H1 (cell line): ENCODE data around the gene FUT2. TPM values are rescaled to one million over a fixed set of nuclear protein-coding genes. Genes with fewer than 3 reads are reported as not detected.

Experiments
- CTCF ChIA-PET: fragments of 300-600 bp; sonication (Branson Sonifier 250); formaldehyde crosslinking; loops from one replicate; lab custom pipeline; 2021; ENCODE audit not compliant: partially characterized antibody; lab: Charles Lee
- POLR2A ChIA-PET: fragments of 300-600 bp; sonication (Branson Sonifier 250); formaldehyde crosslinking; loops from one replicate; lab custom pipeline; 2021; ENCODE audit warnings: inconsistent platforms; ENCODE audit not compliant: partially characterized antibody; lab: Charles Lee
- DNase-seq, 2 experiments: peaks; one replicate each; pipeline versions ENCODE4 v3.0.0 to v3.0.0-alpha.2; 2010 to 2022; ENCODE audit warnings: low spot score in 2 of 2, low read depth in 1 of 2, mixed read lengths in 1 of 2
- FAIRE-seq: peaks from 2 replicates; lab custom pipeline; 2011; peaks lifted over from hg19 to GRCh38; lab: Jason Lieb, UNC
- H2AFZ ChIP-seq: 2 replicates; pipeline ENCODE4 v1.8.1; 2012; ENCODE audit warnings: low read length, inconsistent platforms
- H2AK5ac ChIP-seq: 2 replicates; pipeline ENCODE4 v1.6.1; 2013; ENCODE audit warnings: low read depth, low read length
- H2BK120ac ChIP-seq: replicated peaks from 2 replicates; pipeline ENCODE3; 2013; ENCODE audit warnings: low read depth, low read length, inconsistent platforms
- H2BK12ac ChIP-seq: 2 replicates; pipeline ENCODE4 v1.6.1; 2013; ENCODE audit warnings: low read depth, low read length
- H2BK15ac ChIP-seq: 2 replicates; pipeline ENCODE4 v1.6.1; 2013; ENCODE audit warnings: low read length
- H2BK20ac ChIP-seq: 2 replicates; pipeline ENCODE4 v1.6.1; 2013; ENCODE audit warnings: low read length
- H2BK5ac ChIP-seq: 2 replicates; pipeline ENCODE4 v1.6.1; 2013; ENCODE audit warnings: low read depth, low read length
- H3K14ac ChIP-seq: 2 replicates; pipeline ENCODE4 v1.6.1; 2013; ENCODE audit warnings: inconsistent platforms; ENCODE audit not compliant: insufficient read length
- H3K18ac ChIP-seq: 2 replicates; pipeline ENCODE4 v1.6.1; 2013; ENCODE audit warnings: low read length; ENCODE audit errors: extremely low read depth
- H3K23ac ChIP-seq: 2 replicates; pipeline ENCODE4 v1.6.1; 2013; ENCODE audit warnings: inconsistent platforms; ENCODE audit not compliant: insufficient read length
- H3K23me2 ChIP-seq: 2 replicates; pipeline ENCODE4 v1.6.1; 2013; ENCODE audit warnings: low read depth, low read length
- H3K27ac ChIP-seq: 2 replicates; pipeline ENCODE4 v1.6.1; 2011; ENCODE audit warnings: low read depth, low read length, inconsistent platforms
- H3K27me3 ChIP-seq, 4 experiments: replicated peaks in 1 of 4; 1 replicate in 1 of 4; 2 replicates in 3 of 4; pipeline versions ENCODE4 v1.6.1 to v1.8.1; 2011 to 2013; ENCODE audit warnings: low read length in 3 of 4, mild to moderate bottlenecking in 3 of 4, inconsistent platforms in 2 of 4, mixed read lengths in 2 of 4, moderate library complexity in 1 of 4; ENCODE audit not compliant: control insufficient read depth in 3 of 4, insufficient read depth in 3 of 4; ENCODE audit errors: extremely low read depth in 1 of 4
- H3K36me3 ChIP-seq, 4 experiments: 2 replicates each; pipeline versions ENCODE4 v1.6.1 to v1.8.1; 2011 to 2013; ENCODE audit warnings: mild to moderate bottlenecking in 4 of 4, low read length in 3 of 4, moderate library complexity in 2 of 4, control low read depth in 1 of 4, inconsistent platforms in 1 of 4; ENCODE audit not compliant: insufficient read depth in 4 of 4, control insufficient read depth in 2 of 4
- H3K4ac ChIP-seq: replicated peaks from 2 replicates; pipeline ENCODE3; 2013; ENCODE audit warnings: low read length, low read depth, mixed read lengths, inconsistent platforms; ENCODE audit not compliant: insufficient read length
- H3K4me1 ChIP-seq, 4 experiments: replicated peaks in 1 of 4; 1 replicate in 1 of 4; 2 replicates in 3 of 4; pipeline versions ENCODE4 v1.6.1 to v1.8.1; 2011 to 2013; ENCODE audit warnings: low read length in 3 of 4, inconsistent platforms in 2 of 4, mixed read lengths in 1 of 4; ENCODE audit not compliant: insufficient read depth in 4 of 4, control insufficient read depth in 3 of 4
- H3K4me2 ChIP-seq, 2 experiments: 2 replicates each; pipeline versions ENCODE4 v1.6.1 to v1.8.1; 2011 to 2013; ENCODE audit warnings: low read depth in 2 of 2, low read length in 2 of 2, control low read depth in 1 of 2, inconsistent platforms in 1 of 2, mild to moderate bottlenecking in 1 of 2; ENCODE audit not compliant: insufficient read depth in 1 of 2
- H3K4me3 ChIP-seq, 4 experiments: fragments of 200-600, 300-600 bp in 1 of 4; sonication (generic), shearing (Covaris generic), sonication (Bioruptor Twin) in 1 of 4; 2 replicates each; pipeline versions ENCODE4 v1.5.1 to v1.8.1; 2011 to 2016; ENCODE audit warnings: low read length in 4 of 4, low read depth in 3 of 4, control low read depth in 2 of 4, inconsistent platforms in 2 of 4, mild to moderate bottlenecking in 2 of 4, mixed read lengths in 1 of 4, moderate library complexity in 1 of 4; ENCODE audit not compliant: insufficient read depth in 2 of 4; ENCODE audit errors: extremely low read depth in 1 of 4
- H3K56ac ChIP-seq: replicated peaks from 2 replicates; pipeline ENCODE3; 2013; ENCODE audit warnings: low read depth, mild to moderate bottlenecking, mixed read lengths, low read length, inconsistent platforms; ENCODE audit not compliant: insufficient read length
- H3K79me1 ChIP-seq: 2 replicates; pipeline ENCODE4 v1.6.1; 2013; ENCODE audit warnings: low read depth, low read length, control low read depth
- H3K79me2 ChIP-seq, 2 experiments: 2 replicates each; pipeline versions ENCODE4 v1.6.1 to v1.8.1; 2012 to 2013; ENCODE audit warnings: low read length in 2 of 2, mild to moderate bottlenecking in 2 of 2, inconsistent platforms in 1 of 2; ENCODE audit not compliant: insufficient read depth in 2 of 2, control insufficient read depth in 1 of 2
- H3K9ac ChIP-seq, 4 experiments: replicated peaks in 1 of 4; 1 replicate in 1 of 4; 2 replicates in 3 of 4; pipeline versions ENCODE4 v1.6.1 to v1.8.1; 2011 to 2013; ENCODE audit warnings: low read depth in 3 of 4, low read length in 3 of 4, control low read depth in 2 of 4, mild to moderate bottlenecking in 2 of 4, moderate library complexity in 2 of 4, inconsistent platforms in 1 of 4; ENCODE audit errors: extremely low read depth in 1 of 4
- H3K9me3 ChIP-seq, 2 experiments: 2 replicates each; pipeline versions ENCODE4 v1.6.1 to v1.8.1; 2012 to 2013; ENCODE audit warnings: mild to moderate bottlenecking in 2 of 2, moderate library complexity in 2 of 2, control low read depth in 1 of 2, inconsistent platforms in 1 of 2, low read depth in 1 of 2, low read length in 1 of 2, mixed read lengths in 1 of 2; ENCODE audit not compliant: insufficient read depth in 2 of 2
- H4K20me1 ChIP-seq, 2 experiments: replicated peaks in 1 of 2; 2 replicates each; pipeline versions ENCODE3 to v1.8.1; 2011 to 2013; ENCODE audit warnings: inconsistent platforms in 2 of 2, low read length in 2 of 2, mild to moderate bottlenecking in 1 of 2; ENCODE audit not compliant: insufficient read depth in 2 of 2, control insufficient read depth in 1 of 2
- H4K5ac ChIP-seq: 2 replicates; pipeline ENCODE4 v1.6.1; 2013; ENCODE audit warnings: low read length, low read depth, mixed read lengths, inconsistent platforms; ENCODE audit not compliant: insufficient read length
- H4K8ac ChIP-seq: 2 replicates; pipeline ENCODE4 v1.8.0; 2013; ENCODE audit warnings: mild to moderate bottlenecking, moderate library complexity, low read length, inconsistent platforms; ENCODE audit not compliant: insufficient read depth; ENCODE audit errors: extremely low read depth
- H4K91ac ChIP-seq: replicated peaks from 2 replicates; pipeline ENCODE3; 2013; ENCODE audit warnings: low read length, mixed read lengths, inconsistent platforms; ENCODE audit not compliant: insufficient read length
- ASH2L ChIP-seq: fragments of 200-600, 300-600 bp; sonication (generic); IDR thresholded peaks from one replicate; pipeline ENCODE4 v1.7.1; 2017; ENCODE audit warnings: low read length
- CTBP2 ChIP-seq: IDR thresholded peaks from 2 replicates; pipeline ENCODE4 v1.7.0; 2011; ENCODE audit warnings: borderline replicate concordance, mild to moderate bottlenecking, moderate library complexity, mixed read lengths, low read length; ENCODE audit not compliant: insufficient read depth, insufficient read length
- HDAC6 ChIP-seq: IDR thresholded peaks from one replicate; pipeline ENCODE4 v1.7.1; 2012; ENCODE audit warnings: low read depth, mild to moderate bottlenecking, inconsistent platforms, low read length, moderate library complexity
- NANOG ChIP-seq: IDR thresholded peaks from 2 replicates; pipeline ENCODE4 v1.6.1; 2011; ENCODE audit warnings: low read length, low read depth, mild to moderate bottlenecking, inconsistent platforms; ENCODE audit not compliant: insufficient read depth, poor library complexity, severe bottlenecking
- RBBP5 ChIP-seq: IDR thresholded peaks from 2 replicates; pipeline ENCODE4 v1.7.1; 2012; ENCODE audit warnings: low read depth, mild to moderate bottlenecking, inconsistent platforms, low read length, moderate library complexity, borderline replicate concordance
- RFX5 ChIP-seq: IDR thresholded peaks from 2 replicates; pipeline ENCODE4 v1.6.1; 2011; ENCODE audit warnings: low read depth, low read length, improper control_type of control experiment, borderline replicate concordance
- SIX5 ChIP-seq: IDR thresholded peaks from 2 replicates; pipeline ENCODE4 v1.6.1; 2011; ENCODE audit warnings: mild to moderate bottlenecking, low read depth, low read length
- SP1 ChIP-seq: IDR thresholded peaks from 2 replicates; pipeline ENCODE4 v1.6.1; 2011; ENCODE audit warnings: low read depth, low read length
- SP2 ChIP-seq: IDR thresholded peaks from 2 replicates; pipeline ENCODE4 v1.6.1; 2012; ENCODE audit warnings: mild to moderate bottlenecking, low read length, inconsistent platforms
- SP4 ChIP-seq: IDR thresholded peaks from 2 replicates; pipeline ENCODE4 v1.6.1; 2012; ENCODE audit warnings: low read length, inconsistent platforms
- TCF12 ChIP-seq: IDR thresholded peaks from 2 replicates; pipeline ENCODE4 v1.6.1; 2011; ENCODE audit warnings: low read depth, mild to moderate bottlenecking, low read length
- WGBS, 2 experiments: shearing (Covaris generic) in 1 of 2; methylation state at CpG; one replicate each; pipeline versions ENCODE4 v1.1.6 to v1.1.7; 2013 to 2015; ENCODE audit warnings: low lambda C conversion rate in 2 of 2, mixed read lengths in 2 of 2, inconsistent platforms in 1 of 2, low coverage in 1 of 2, missing lambda C conversion rate in 1 of 2; ENCODE audit not compliant: insufficient replicate concordance in 2 of 2, insufficient coverage in 1 of 2, insufficient read length in 1 of 2; ENCODE audit errors: extremely low coverage in 1 of 2, missing lambda C conversion rate in 1 of 2; 5-methylcytosine and 5-hydroxymethylcytosine counted together
- polyA plus RNA-seq, 7 experiments: library from polyadenylated mRNA; depleted of rRNA in 3 of 7; stranded (reverse) in 5 of 7; unstranded in 2 of 7; fragments of >200 nt in 5 of 7; fragments of 200-250 nt in 2 of 7; gene quantifications; 1 replicate in 5 of 7; 2 replicates in 1 of 7; 4 replicates in 1 of 7; pipeline versions ENCODE4 v1.2.1 to v1.2.3, GENCODE V29; 2011 to 2013; ENCODE audit warnings: missing spikeins in 2 of 7, mixed read lengths in 2 of 7
- total RNA-seq: library from RNA; stranded (reverse); fragmentation: NEBNext Ultra II Directional; extraction: Animal tissue kit (Norgen Biotek cat#: 25700); gene quantifications from 2 replicates; pipeline ENCODE4 v1.2.1, GENCODE V29; 2021

The FUT2 gene
- total and polyA plus RNA-seq, 2 of the 8 experiments (the other 6 are each of a cell fraction or from before 2014, with no cell fraction given), result 5.0 to 5.6 TPM

DNA sequence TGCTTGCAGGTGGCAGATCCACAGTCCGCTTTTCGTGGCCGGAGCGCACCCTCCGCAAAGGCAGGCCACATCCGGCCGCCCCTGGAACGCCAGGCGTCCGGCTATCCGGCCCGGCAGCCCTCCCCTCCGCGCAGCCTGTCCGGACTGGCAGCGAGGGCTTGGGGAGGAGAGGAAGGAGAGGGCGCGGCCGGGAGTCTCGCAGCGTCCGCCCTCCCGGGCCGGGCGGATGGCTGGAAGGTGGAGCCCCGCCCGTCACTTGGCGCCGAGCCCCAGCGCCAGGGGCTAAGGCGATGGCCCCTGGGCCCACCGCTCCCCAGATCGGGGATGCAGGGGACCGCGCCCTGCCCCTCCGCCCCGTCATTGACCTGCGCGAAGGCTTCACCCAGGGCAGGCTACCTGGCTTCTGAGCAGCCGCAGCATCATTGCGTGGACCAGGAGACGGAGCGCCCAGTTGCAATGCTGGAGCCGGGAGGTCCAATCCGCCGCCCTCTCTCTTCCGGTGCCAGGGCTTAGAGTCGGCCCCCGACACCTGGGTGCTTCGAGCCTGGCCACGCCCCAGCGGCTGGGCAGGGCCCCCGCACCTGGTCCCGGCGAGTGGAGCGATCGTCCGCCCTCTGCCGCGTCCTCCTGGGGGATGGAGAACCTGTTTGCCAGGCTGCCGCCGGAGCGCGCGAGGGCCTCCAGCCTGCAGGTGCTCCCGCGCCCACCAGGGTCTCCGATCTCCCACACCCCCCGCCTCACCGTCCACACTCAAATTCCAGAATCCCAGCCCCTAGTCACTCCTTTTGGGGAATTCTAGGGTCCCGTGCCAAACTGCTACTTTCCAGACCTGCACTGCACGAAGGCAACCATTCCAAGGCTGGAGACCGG, 57.0 kb downstream of the FUT2 start, which contains the start of gene FUT1:
FUT1 (minus strand) TSS at position 146 of the 870 bp plus-strand sequence. CDS start 1,360 bp downstream, outside the sequence.
- Histone ChIP-seq H3K9me3 (no peaks in the 10 kb centered on the region), H3K4ac (peak within 1 kb of the TSS; percentile 16), H3K9ac (peak within 1 kb of the TSS; percentile 61 to 78 (median 72); a peak in 6 of 7 replicates), H3K23me2 (peaks cover 12% of the 10 kb centered on the region), H3K79me1 (peaks cover 14% of the 10 kb centered on the region), H2AFZ (no peak within 1 kb of the TSS), H3K23ac (no peak within 1 kb of the TSS), H3K36me3 (peaks cover 11 to 28% (median 15%) of the 10 kb centered on the region in 4 experiments), H3K18ac (peak within 1 kb of the TSS; percentile 99), H2BK120ac (peak within 1 kb of the TSS; percentile 91), H2BK5ac (peak within 1 kb of the TSS; percentile 83), H2AK5ac (0 out of 2 replicates have a peak within 1 kb of the TSS, but pooled peaks have one; percentile 24), H3K4me3 (peak within 1 kb of the TSS; percentile 92 to 97 (median 96)), H4K91ac (peak within 1 kb of the TSS; percentile 88), H2BK12ac (peak within 1 kb of the TSS; percentile 84), H3K27me3 (no peaks in the 10 kb centered on the region), H3K79me2 (peaks cover 3 to 27% of the 10 kb centered on the region in 2 experiments; a peak in 3 of 4 replicates), H4K20me1 (peaks cover 3 to 6% of the 10 kb centered on the region in 2 experiments), H3K27ac (peak within 1 kb of the TSS; percentile 64; the same call in 1 of the 2 replicates), H3K14ac (no peak within 1 kb of the TSS), H2BK20ac (no peak within 1 kb of the TSS), H4K5ac (peak within 1 kb of the TSS; percentile 81), H2BK15ac (0 out of 2 replicates have a peak within 1 kb of the TSS, but pooled peaks have one; percentile 95), H3K56ac (peak within 1 kb of the TSS; percentile 92), H3K4me2 (peak within 1 kb of the TSS; percentile 91 to 98), H4K8ac (peak within 1 kb of the TSS; percentile 80; the same call in 1 of the 2 replicates), H3K4me1 (peaks cover 3 to 25% (median 18%) of the 10 kb centered on the region in 4 experiments)
- POLR2A ChIA-PET, result interaction anchor here (0.6 to 2.6 kb wide), 7 partner anchors 11 to 205 kb away, joined by 3 to 21 read pairs (median 6); partner anchors contain the start of gene RASIP1
- FAIRE-seq, result no peak
- 6% methylated on average over 66 of the region's 73 CpGs; no CpG with 5 or more reads in 1 of the 2 experiments for WGBS, 2 experiments
- CTCF ChIA-PET, result interaction anchor here (1.1 to 2.1 kb wide), 4 partner anchors 14 to 218 kb away, joined by 3 to 9 read pairs (median 6); no protein-coding TSS in a partner anchor
- peak; percentile 61 to 94 for DNase-seq
- TF ChIP-seq ASH2L (peak; percentile 79), SP2 (no peak), NANOG (peak; percentile 13), SP4 (peak; percentile 60; the same call in 1 of the 2 replicates), CTBP2 (peak; percentile 90), RFX5 (peak; percentile 63; the same call in 1 of the 2 replicates), SIX5 (no peak), SP1 (peak; percentile 97), HDAC6 (no peak), RBBP5 (peak; percentile 36; the same call in 1 of the 2 replicates), TCF12 (peak; percentile 94)
